HG03342 (cell line): ENCODE results near the gene PPARD.

Source experiments
- ATAC-seq: cut with Tn5 transposase; IDR thresholded peaks from one replicate; pipeline ENCODE4 v1.9.1; 2021; ENCODE audit warnings: mild to moderate bottlenecking, moderate library complexity; ENCODE audit not compliant: unreplicated experiment

Gene PPARD

GRCh38 chr6:35354361-35355135 lies 12.2 kb downstream of the PPARD start:
- no peak for ATAC-seq

GRCh38 chr6:35356391-35356790 lies 14.0 kb downstream of the PPARD start:
- ATAC-seq, result no peak

- no peak for ATAC-seq
These were observed 15.3 kb downstream of the PPARD start for GRCh38 chr6:35357677-35358076.

GRCh38 chr6:35358086-35358485 lies 15.7 kb downstream of the PPARD start:
- no peak for ATAC-seq

GRCh38 chr6:35359346-35359743 lies 17.0 kb downstream of the PPARD start:
- no peak for ATAC-seq

GRCh38 chr6:35359744-35360348 lies 17.5 kb downstream of the PPARD start:
- no peak for ATAC-seq

- no peak for ATAC-seq
These were observed 18.2 kb downstream of the PPARD start for GRCh38 chr6:35360349-35361138.

GRCh38 chr6:35362200-35362599 lies 19.8 kb downstream of the PPARD start:
- no peak for ATAC-seq

- no peak for ATAC-seq
These were observed 21.0 kb downstream of the PPARD start for GRCh38 chr6:35363293-35363750.

- ATAC-seq, result no peak
These were observed 23.3 kb downstream of the PPARD start for GRCh38 chr6:35365594-35366203.

GRCh38 chr6:35366204-35366596 lies 23.8 kb downstream of the PPARD start:
- ATAC-seq, result no peak

- ATAC-seq, result no peak
These were observed 25.3 kb downstream of the PPARD start for GRCh38 chr6:35367646-35368037.

GRCh38 chr6:35368038-35368887 lies 25.9 kb downstream of the PPARD start:
- ATAC-seq, result no peak

GRCh38 chr6:35370124-35370741 lies 27.9 kb downstream of the PPARD start:
- ATAC-seq, result peak; percentile 61

- ATAC-seq, result no peak
These were observed 28.6 kb downstream of the PPARD start for GRCh38 chr6:35370785-35371493.

GRCh38 chr6:35371494-35372262 lies 29.3 kb downstream of the PPARD start:
- no peak for ATAC-seq

- no peak for ATAC-seq
These were observed 30.3 kb downstream of the PPARD start for GRCh38 chr6:35372633-35373032.

- ATAC-seq, result no peak
These were observed 33.9 kb downstream of the PPARD start for GRCh38 chr6:35376281-35376680.

- ATAC-seq, result no peak
These were observed 34.6 kb downstream of the PPARD start for GRCh38 chr6:35377002-35377401.
